Activated CD8-positive, alpha-beta T cell treated with anti-CD3 and anti-CD28 coated beads for 36 hours (primary cell): ENCODE results near the gene FAHD1. TPM values are rescaled to one million over a fixed set of nuclear protein-coding genes. Genes with fewer than 3 reads are reported as not detected.

Experiments
- ATAC-seq: fragments of 200-7000 bp; cut with Tn5 transposase; one replicate; pipeline ENCODE4 v1.10.0; 2021; ENCODE audit warnings: mild to moderate bottlenecking, moderate library complexity
- CTCF ChIA-PET: fragments of 350-600 bp; sonication (Branson Sonifier 250); formaldehyde crosslinking; loops from one replicate; lab custom pipeline; 2021; ENCODE audit warnings: antibody characterized with exemption; lab: Charles Lee
- POLR2A ChIA-PET: fragments of 350-600 bp; sonication (Branson Sonifier 250); formaldehyde crosslinking; loops from one replicate; lab custom pipeline; 2021; ENCODE audit warnings: antibody characterized with exemption; lab: Charles Lee
- DNase-seq: peaks from one replicate; pipeline ENCODE4 v3.0.0-alpha.2; 2020
- H3K27ac Mint-ChIP-seq: one replicate; pipeline ENCODE4 v1.8.0; 2021; ENCODE audit warnings: mild to moderate bottlenecking, mixed read lengths
- H3K27me3 Mint-ChIP-seq: one replicate; pipeline ENCODE4 v1.8.0; 2021; ENCODE audit warnings: mixed read lengths
- H3K36me3 Mint-ChIP-seq: one replicate; pipeline ENCODE4 v1.8.0; 2021; ENCODE audit warnings: low read depth, mixed read lengths
- H3K4me1 Mint-ChIP-seq: one replicate; pipeline ENCODE4 v1.8.0; 2021; ENCODE audit warnings: low read depth, mixed read lengths
- H3K4me3 Mint-ChIP-seq: one replicate; pipeline ENCODE4 v1.8.0; 2021; ENCODE audit warnings: mild to moderate bottlenecking, moderate library complexity, mixed read lengths
- H3K9me3 Mint-ChIP-seq: one replicate; pipeline ENCODE4 v1.8.0; 2021; ENCODE audit warnings: mixed read lengths
- CTCF ChIP-seq: fragments of 200-600 bp; IDR thresholded peaks from one replicate; pipeline ENCODE4 v1.8.0; 2022; ENCODE audit warnings: antibody characterized with exemption, mild to moderate bottlenecking
- intact Hi-C: fragments of 100-400 bp; cut with micrococcal nuclease; formaldehyde crosslinking; loops from one replicate; pipeline ENCODE4 v1.10.0; 2022
- total RNA-seq, 2 experiments: library from RNA; stranded (reverse); gene quantifications; one replicate each; pipeline ENCODE4 v1.2.3, GENCODE V29; 2021

Gene FAHD1
- total RNA-seq = 10 to 100 TPM; 14.2 to 17.8 TPM

GRCh38 chr16:1826691-1827573 lies at the start of gene FAHD1, which contains the start of gene HAGH:
TSS of gene FAHD1 (plus strand) at chr16:1827206. CDS start at chr16:1827239, 33 bp downstream.
TSS of gene HAGH (minus strand) at chr16:1826825. CDS start at chr16:1826787, 38 bp downstream.
- H3K27ac Mint-ChIP-seq = peak within 1 kb of the TSS; percentile 87
- CTCF ChIA-PET = interaction anchor here (1.2 to 1.6 kb wide), 3 partner anchors 44 to 121 kb away, joined by 4 to 8 read pairs (median 4); partner anchors contain the start of genes MAPK8IP3, NUBP2 and SPSB3
- H3K4me1 Mint-ChIP-seq = peaks cover 42% of the 10 kb centered on the region
- no peaks in the 10 kb centered on the region for H3K9me3 Mint-ChIP-seq
- peak within 1 kb of the TSS; percentile 98 for H3K4me3 Mint-ChIP-seq
- intact Hi-C loops = no loop called here
- ATAC-seq (peak; percentile 86), DNase-seq (peak; percentile 91)
- no peaks in the 10 kb centered on the region for H3K27me3 Mint-ChIP-seq
- POLR2A ChIA-PET = interaction anchor here (0.8 to 1.3 kb wide), 10 partner anchors 29 to 154 kb away, joined by 3 to 7 read pairs (median 5); partner anchors contain the start of genes EME2, MRPS34, NME3 and NUBP2
- peaks cover 4% of the 10 kb centered on the region for H3K36me3 Mint-ChIP-seq
- TF ChIP-seq CTCF = no peak

- intact Hi-C loops = no loop called here
- no peak for ATAC-seq
- Mint-ChIP-seq H3K36me3 (no peaks in the 10 kb centered on the region), H3K27me3 (no peaks in the 10 kb centered on the region), H3K4me1 (peaks cover 17% of the 10 kb centered on the region), H3K9me3 (no peaks in the 10 kb centered on the region), H3K4me3 (no peak overlapping the region), H3K27ac (no peak overlapping the region)
- ChIA-PET CTCF (no interaction called here), POLR2A (interaction anchor here (0.6 to 1.1 kb wide), 2 partner anchors 9 to 23 kb away, joined by 3 read pairs; no protein-coding TSS in a partner anchor)
- DNase-seq = no peak
- TF ChIP-seq CTCF = no peak
These were observed 49.4 kb upstream of the FAHD1 start for GRCh38 chr16:1777375-1778199.

GRCh38 chr16:1778200-1779179 lies 48.5 kb upstream of the FAHD1 start:
- ATAC-seq = no peak
- no peaks in the 10 kb centered on the region for H3K27me3 Mint-ChIP-seq
- H3K4me3 Mint-ChIP-seq = no peak overlapping the region
- H3K4me1 Mint-ChIP-seq = peaks cover 20% of the 10 kb centered on the region
- POLR2A ChIA-PET = interaction anchor here (1.0 to 2.5 kb wide), 3 partner anchors 7 to 48 kb away, joined by 3 to 15 read pairs (median 4); partner anchors contain the start of genes EME2, FAHD1, HAGH and MRPS34
- no peak overlapping the region for H3K27ac Mint-ChIP-seq
- no peaks in the 10 kb centered on the region for H3K36me3 Mint-ChIP-seq
- CTCF ChIA-PET = no interaction called here
- no peaks in the 10 kb centered on the region for H3K9me3 Mint-ChIP-seq
- DNase-seq = no peak
- intact Hi-C loops = no loop called here
- TF ChIP-seq CTCF = no peak

- no peaks in the 10 kb centered on the region for H3K36me3 Mint-ChIP-seq
- intact Hi-C loops = no loop called here
- no peak for TF ChIP-seq CTCF
- DNase-seq (no peak), ATAC-seq (no peak)
- ChIA-PET POLR2A (interaction anchor here (0.6 to 2.5 kb wide), 3 partner anchors 8 to 441 kb away, joined by 4 to 15 read pairs (median 4); partner anchors contain the start of genes EME2, FAHD1, HAGH and MRPS34), CTCF (interaction anchor here (0.5 kb wide), 1 partner anchor 149 kb away, joined by 3 read pairs; no protein-coding TSS in a partner anchor)
- H3K9me3 Mint-ChIP-seq = no peaks in the 10 kb centered on the region
- peaks cover 26% of the 10 kb centered on the region for H3K4me1 Mint-ChIP-seq
- H3K27me3 Mint-ChIP-seq = no peaks in the 10 kb centered on the region
- H3K27ac Mint-ChIP-seq = no peak overlapping the region
- no peak overlapping the region for H3K4me3 Mint-ChIP-seq
These were observed 47.7 kb upstream of the FAHD1 start for GRCh38 chr16:1779234-1779701.
